ENCODE data around the gene RORC.
"Not testable (repeated sequence)": the region's sequence is repeated elsewhere in the genome, so short reads cannot be mapped to it uniquely, and the experiment has no call there.

The RORC gene

GRCh38 chr1:151807131-151807530, 24.5 kb downstream of the RORC start:
- DNase-seq (ENCODE audit: extremely low read depth in 1 of 2, low read depth in 1 of 2), result no peak

- no peak for DNase-seq (ENCODE audit: extremely low read depth in 1 of 2, low read depth in 1 of 2)
Measured at GRCh38 chr1:151806170-151806569, 25.4 kb downstream of the RORC start.

GRCh38 chr1:151805066-151805820, 26.4 kb downstream of the RORC start, which contains the start of gene LINGO4:
LINGO4 (minus strand) TSS chr1:151805419; CDS start chr1:151802704, 2,715 bp downstream.
- DNase-seq (ENCODE audit: extremely low read depth in 1 of 2, low read depth in 1 of 2), result no peak

- DNase-seq (ENCODE audit: extremely low read depth in 1 of 2, low read depth in 1 of 2), result no peak
Measured at GRCh38 chr1:151803915-151804314, 27.7 kb downstream of the RORC start.

GRCh38 chr1:151803164-151803563, 28.4 kb downstream of the RORC start:
- no peak for DNase-seq (ENCODE audit: extremely low read depth in 1 of 2, low read depth in 1 of 2)

GRCh38 chr1:151802372-151802771, 29.2 kb downstream of the RORC start:
- no peak for DNase-seq (ENCODE audit: extremely low read depth in 1 of 2, low read depth in 1 of 2)

- DNase-seq (ENCODE audit: extremely low read depth in 1 of 2, low read depth in 1 of 2), result no peak
Measured at GRCh38 chr1:151801846-151802245, 29.8 kb downstream of the RORC start.

- DNase-seq (ENCODE audit: extremely low read depth in 1 of 2, low read depth in 1 of 2), result no peak
Measured at GRCh38 chr1:151801310-151801820, 30.2 kb downstream of the RORC start.

- DNase-seq (ENCODE audit: extremely low read depth in 1 of 2, low read depth in 1 of 2), result no peak
Measured at GRCh38 chr1:151800830-151801229, 30.8 kb downstream of the RORC start.

- DNase-seq (ENCODE audit: extremely low read depth in 1 of 2, low read depth in 1 of 2), result no peak
Measured at GRCh38 chr1:151799179-151800022, 32.2 kb downstream of the RORC start.

GRCh38 chr1:151798571-151798970, 33.0 kb downstream of the RORC start:
- no peak for DNase-seq (ENCODE audit: extremely low read depth in 1 of 2, low read depth in 1 of 2)

- no peak for DNase-seq (ENCODE audit: extremely low read depth in 1 of 2, low read depth in 1 of 2)
Measured at GRCh38 chr1:151790940-151791651, 40.5 kb downstream of the RORC start.

- DNase-seq (ENCODE audit: extremely low read depth in 1 of 2, low read depth in 1 of 2), result peak; percentile 97 to 99
Measured at GRCh38 chr1:151790071-151790939, 41.3 kb downstream of the RORC start, which contains the start of gene TDRKH. TDRKH (minus strand) TSS chr1:151790500; CDS start chr1:151783022, 7,478 bp downstream.

GRCh38 chr1:151787689-151788088, 43.9 kb downstream of the RORC start:
- no peak for DNase-seq (ENCODE audit: extremely low read depth in 1 of 2, low read depth in 1 of 2)

- DNase-seq (ENCODE audit: extremely low read depth in 1 of 2, low read depth in 1 of 2), result no peak
Measured at GRCh38 chr1:151783796-151784195, 47.8 kb downstream of the RORC start.

- no peak for DNase-seq (ENCODE audit: extremely low read depth in 1 of 2, low read depth in 1 of 2)
Measured at GRCh38 chr1:151782741-151783140, 48.9 kb downstream of the RORC start.

- DNase-seq (ENCODE audit: extremely low read depth in 1 of 2, low read depth in 1 of 2), result not testable (repeated sequence)
Measured at GRCh38 chr1:151782026-151782425, 49.6 kb downstream of the RORC start.

- not testable (repeated sequence) for DNase-seq (ENCODE audit: extremely low read depth in 1 of 2, low read depth in 1 of 2)
Measured at GRCh38 chr1:151780736-151781135, 50.9 kb downstream of the RORC start.

- no peak for DNase-seq (ENCODE audit: extremely low read depth in 1 of 2, low read depth in 1 of 2)
Measured at GRCh38 chr1:151779852-151780251, 51.8 kb downstream of the RORC start.

- no peak for DNase-seq (ENCODE audit: extremely low read depth in 1 of 2, low read depth in 1 of 2)
Measured at GRCh38 chr1:151777317-151777716, 54.3 kb downstream of the RORC start.
